Neuron (in vitro differentiated cells): ENCODE results near the gene CIZ1.

Experiments
- H2AFZ ChIP-seq: one replicate; pipeline ENCODE4 v1.6.1; 2013; ENCODE audit warnings: low read depth, mild to moderate bottlenecking, inconsistent platforms, low read length, moderate library complexity
- H3K27me3 ChIP-seq: one replicate; pipeline ENCODE4 v1.6.1; 2013; ENCODE audit warnings: low read length; ENCODE audit not compliant: insufficient read depth
- H3K36me3 ChIP-seq: one replicate; pipeline ENCODE4 v1.6.1; 2013; ENCODE audit warnings: low read length; ENCODE audit not compliant: insufficient read depth
- H3K4me1 ChIP-seq: one replicate; pipeline ENCODE4 v1.6.1; 2013; ENCODE audit warnings: low read length; ENCODE audit not compliant: insufficient read depth
- H3K4me3 ChIP-seq: 2 replicates; pipeline ENCODE4 v1.5.1; 2013; ENCODE audit warnings: mild to moderate bottlenecking, low read length, moderate library complexity
- H3K9me3 ChIP-seq: one replicate; pipeline ENCODE4 v1.6.1; 2013; ENCODE audit warnings: low read length

The CIZ1 gene

DNA sequence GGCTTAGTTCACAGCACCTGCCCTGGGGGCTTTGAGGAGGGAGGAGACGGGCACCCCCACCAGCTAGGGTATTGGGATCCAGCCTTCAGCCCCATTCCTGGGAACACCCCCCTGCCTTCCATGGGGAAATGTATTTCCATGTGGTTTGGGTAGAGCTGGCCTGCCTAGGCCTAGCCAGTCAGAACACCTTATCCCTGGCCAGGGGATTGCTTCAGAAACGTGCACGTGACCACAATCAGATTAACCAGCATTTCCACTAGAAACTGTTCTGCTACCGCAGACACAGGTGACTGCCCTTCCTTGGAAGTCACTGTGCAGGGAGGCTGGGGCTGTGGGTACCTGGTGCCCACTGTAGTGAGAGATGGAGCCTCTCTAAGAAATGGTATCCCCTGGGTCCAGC lies 17.3 kb downstream of the CIZ1 start:
- no peak overlapping the region for H3K4me3 ChIP-seq
- peaks cover 77% of the 10 kb centered on the region for H3K36me3 ChIP-seq
- peaks cover 6% of the 10 kb centered on the region for H3K9me3 ChIP-seq
- H3K4me1 ChIP-seq: no peaks in the 10 kb centered on the region
- no peak overlapping the region for H2AFZ ChIP-seq
- H3K27me3 ChIP-seq: no peaks in the 10 kb centered on the region

DNA sequence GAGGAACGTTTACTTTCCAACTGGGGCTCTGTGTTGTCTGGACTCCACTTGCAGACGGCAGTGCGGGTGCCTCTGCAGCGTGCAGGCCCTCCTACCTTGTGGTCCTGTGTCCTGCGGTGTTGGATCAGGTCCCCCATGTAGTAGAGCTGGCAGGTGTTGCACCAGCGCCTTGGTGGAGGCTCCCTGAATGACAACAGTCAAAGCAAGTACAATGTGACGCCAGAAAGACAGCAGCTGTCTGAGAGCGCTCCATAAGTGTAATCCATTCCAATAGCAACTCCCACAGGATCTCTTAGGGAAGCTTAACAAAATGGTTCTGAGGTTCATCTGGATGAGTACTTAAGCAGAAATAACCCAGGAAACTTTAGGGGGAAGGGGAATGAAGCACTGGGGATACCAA lies 21.4 kb downstream of the CIZ1 start:
- no peaks in the 10 kb centered on the region for H3K27me3 ChIP-seq
- H3K36me3 ChIP-seq: peaks cover 66% of the 10 kb centered on the region

DNA sequence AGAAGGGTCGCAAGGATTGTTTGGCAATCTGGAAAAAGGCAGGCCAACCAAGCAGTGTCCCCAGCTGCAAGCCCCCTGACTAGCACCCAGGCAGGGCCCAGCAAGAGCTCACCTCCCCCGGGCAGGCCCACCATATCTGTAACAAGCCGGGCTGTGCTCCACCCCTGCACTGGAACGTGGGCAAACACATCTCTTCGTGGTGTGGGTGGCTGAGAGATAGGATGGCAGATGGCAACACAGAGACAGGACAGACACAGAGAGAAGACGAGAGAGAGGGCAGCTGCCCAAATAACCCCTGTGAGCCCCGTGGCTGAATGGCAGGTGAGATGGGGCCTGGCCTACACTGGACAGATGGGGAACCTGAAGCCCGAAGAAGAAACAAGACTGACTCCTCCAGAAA lies 21.9 kb downstream of the CIZ1 start:
- H3K4me1 ChIP-seq: no peaks in the 10 kb centered on the region
- no peak overlapping the region for H3K4me3 ChIP-seq
- H3K27me3 ChIP-seq: no peaks in the 10 kb centered on the region
- H2AFZ ChIP-seq: no peak overlapping the region
- peaks cover 65% of the 10 kb centered on the region for H3K36me3 ChIP-seq
- H3K9me3 ChIP-seq: no peaks in the 10 kb centered on the region

More for the DNA sequence above, 21.4 kb downstream of the CIZ1 start:
- Histone ChIP-seq H3K4me3 (no peak overlapping the region), H3K9me3 (no peaks in the 10 kb centered on the region), H2AFZ (no peak overlapping the region), H3K4me1 (no peaks in the 10 kb centered on the region)

DNA sequence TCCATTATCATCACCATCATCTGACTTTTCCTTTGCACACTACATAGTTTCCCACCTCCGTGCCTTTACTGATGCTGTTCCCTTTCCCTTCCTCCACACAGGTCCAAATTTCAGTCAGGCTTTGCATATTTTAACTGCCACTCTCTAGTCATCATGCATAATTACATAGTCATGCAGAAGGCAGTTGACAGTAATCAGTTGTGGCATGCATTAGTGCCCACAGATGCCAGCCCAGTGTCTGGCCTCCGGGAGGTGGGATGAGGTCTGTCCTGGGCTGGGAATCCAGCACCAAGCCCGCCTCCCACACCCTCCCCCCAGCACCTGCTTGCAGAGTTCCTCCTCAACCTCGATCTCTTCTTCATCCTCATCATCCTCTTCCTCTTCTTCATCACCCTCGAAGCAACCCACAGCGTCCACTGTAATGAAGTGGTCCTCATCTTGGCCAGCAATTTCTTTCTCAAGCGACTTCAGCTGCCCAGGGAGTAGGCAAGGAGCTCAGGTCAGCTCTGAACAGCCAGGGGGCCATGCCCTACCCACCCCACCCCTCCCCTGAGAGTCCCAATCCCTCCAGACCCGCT lies 22.6 kb downstream of the CIZ1 start:
- H2AFZ ChIP-seq: no peak overlapping the region
- peaks cover 65% of the 10 kb centered on the region for H3K36me3 ChIP-seq
- H3K4me1 ChIP-seq: no peaks in the 10 kb centered on the region
- no peak overlapping the region for H3K4me3 ChIP-seq
- no peaks in the 10 kb centered on the region for H3K9me3 ChIP-seq
- no peaks in the 10 kb centered on the region for H3K27me3 ChIP-seq

DNA sequence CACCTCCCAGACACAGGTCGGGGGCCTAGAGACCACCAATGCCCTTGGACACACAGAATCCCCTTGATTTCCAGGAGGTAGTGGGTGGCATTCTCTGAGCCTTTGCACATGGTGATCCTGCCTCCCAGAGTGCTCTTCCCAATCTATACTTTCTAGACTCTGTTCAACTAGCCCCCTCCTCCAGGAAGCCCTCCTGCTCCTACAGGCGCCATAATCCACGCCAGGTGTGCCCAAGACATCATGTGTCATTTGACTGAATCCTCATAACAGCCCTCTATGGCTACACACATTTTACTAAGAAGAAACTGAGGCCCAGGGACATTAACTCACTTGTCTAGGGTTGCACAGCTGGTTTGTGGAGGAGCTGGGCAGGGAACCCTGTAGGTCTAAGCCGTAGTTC lies 24.2 kb downstream of the CIZ1 start:
- Histone ChIP-seq H3K4me3 (no peak overlapping the region), H3K36me3 (peaks cover 70% of the 10 kb centered on the region), H2AFZ (no peak overlapping the region), H3K27me3 (no peaks in the 10 kb centered on the region), H3K9me3 (no peaks in the 10 kb centered on the region), H3K4me1 (no peaks in the 10 kb centered on the region)

DNA sequence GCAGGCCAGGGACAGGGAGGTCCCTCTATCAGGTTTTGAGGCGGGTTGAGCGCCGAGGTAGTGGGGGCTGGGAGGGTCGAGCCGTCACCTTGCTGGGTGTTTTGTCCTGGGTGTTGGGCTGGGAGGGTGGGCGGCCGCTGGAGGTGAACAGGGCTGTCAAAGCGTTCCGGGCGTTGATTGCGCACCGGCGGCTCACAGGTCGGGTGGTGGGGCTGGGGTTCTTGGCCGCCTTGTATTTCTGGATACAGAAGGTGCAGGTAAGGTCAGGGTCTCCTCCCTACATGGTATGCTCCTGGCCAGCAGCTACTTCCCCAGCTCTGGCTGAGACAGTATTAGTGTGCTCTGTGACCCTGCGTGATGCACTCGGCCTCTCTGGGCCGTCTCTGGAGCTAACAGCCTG lies 25.2 kb downstream of the CIZ1 start:
- peaks cover 2% of the 10 kb centered on the region for H3K4me1 ChIP-seq
- peaks cover 72% of the 10 kb centered on the region for H3K36me3 ChIP-seq
- no peaks in the 10 kb centered on the region for H3K27me3 ChIP-seq
- no peak overlapping the region for H2AFZ ChIP-seq
- H3K4me3 ChIP-seq: no peak overlapping the region
- no peaks in the 10 kb centered on the region for H3K9me3 ChIP-seq

DNA sequence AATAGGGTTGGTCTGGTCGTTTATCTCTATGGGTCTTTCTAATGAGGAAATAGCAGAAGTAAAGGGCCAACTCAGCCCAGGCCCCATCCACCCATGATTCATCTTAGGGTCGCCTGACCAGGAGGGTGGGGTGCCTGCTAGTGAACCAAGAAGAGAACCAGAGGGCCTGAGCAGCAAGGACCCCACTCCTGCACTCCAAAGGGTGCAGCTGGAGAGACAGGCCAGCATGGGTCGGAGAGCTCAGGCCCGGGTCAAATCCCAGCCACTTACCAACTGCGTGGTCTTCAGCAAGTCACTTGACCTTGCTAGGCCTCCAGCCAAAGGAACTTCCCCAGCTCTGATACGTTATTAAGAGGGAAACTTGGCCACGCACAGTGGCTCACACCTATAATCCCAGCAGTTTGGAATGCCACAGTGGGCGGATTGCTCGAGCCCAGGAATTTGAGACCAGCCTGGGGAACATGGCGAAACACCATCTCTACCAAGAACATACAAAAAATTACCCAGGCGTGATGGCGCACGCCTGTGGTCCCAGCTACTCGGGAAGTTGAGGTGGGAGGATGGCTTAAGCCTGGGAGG lies 27.0 kb downstream of the CIZ1 start:
- H3K9me3 ChIP-seq: no peaks in the 10 kb centered on the region
- H3K36me3 ChIP-seq: peaks cover 60% of the 10 kb centered on the region

DNA sequence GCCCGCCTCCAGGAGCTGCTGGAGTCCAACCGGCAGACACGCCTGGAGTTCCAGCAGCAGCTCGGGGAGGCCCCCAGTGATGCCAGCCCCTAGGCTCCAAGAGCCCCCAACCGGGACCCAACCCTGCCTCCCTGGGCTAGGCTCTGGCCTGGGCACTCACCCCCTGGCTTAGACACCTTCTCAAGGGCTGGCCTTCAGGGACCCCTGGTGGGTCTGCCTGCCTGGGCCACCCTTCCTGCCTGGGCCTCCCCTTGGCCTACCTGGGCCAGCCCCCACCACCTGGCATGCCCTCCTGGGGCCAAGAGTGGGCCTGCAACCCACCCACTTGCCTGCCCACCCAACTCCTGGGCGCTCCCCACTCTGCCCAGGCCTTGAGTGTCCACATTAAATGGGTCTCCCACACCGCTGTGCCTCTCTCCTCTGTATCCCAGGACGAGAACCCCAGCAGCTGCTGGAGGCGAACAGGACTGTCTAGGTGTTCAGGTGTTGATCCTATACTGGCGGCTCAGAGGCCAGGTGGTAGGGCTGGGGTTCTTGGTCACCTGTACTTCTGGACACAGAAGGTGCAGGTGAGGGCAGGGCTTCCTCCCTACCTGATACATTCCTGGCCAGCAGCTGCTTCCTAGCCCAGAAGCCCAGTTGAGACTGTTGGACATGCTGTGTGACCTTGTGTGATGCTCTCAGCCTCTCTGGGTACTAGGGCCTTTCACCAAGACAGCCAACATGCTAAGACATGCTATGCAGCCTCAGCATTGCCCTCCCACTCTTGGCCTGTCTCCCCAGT lies 27.7 kb downstream of the CIZ1 start:
- Histone ChIP-seq H2AFZ (no peak overlapping the region), H3K9me3 (no peaks in the 10 kb centered on the region), H3K36me3 (peaks cover 53% of the 10 kb centered on the region), H3K4me3 (no peak overlapping the region), H3K4me1 (peaks cover 10% of the 10 kb centered on the region), H3K27me3 (no peaks in the 10 kb centered on the region)

More for the DNA sequence above, 27.0 kb downstream of the CIZ1 start:
- H2AFZ ChIP-seq: no peak overlapping the region
- H3K4me3 ChIP-seq: no peak overlapping the region
- H3K27me3 ChIP-seq: no peaks in the 10 kb centered on the region
- H3K4me1 ChIP-seq: peaks cover 10% of the 10 kb centered on the region

DNA sequence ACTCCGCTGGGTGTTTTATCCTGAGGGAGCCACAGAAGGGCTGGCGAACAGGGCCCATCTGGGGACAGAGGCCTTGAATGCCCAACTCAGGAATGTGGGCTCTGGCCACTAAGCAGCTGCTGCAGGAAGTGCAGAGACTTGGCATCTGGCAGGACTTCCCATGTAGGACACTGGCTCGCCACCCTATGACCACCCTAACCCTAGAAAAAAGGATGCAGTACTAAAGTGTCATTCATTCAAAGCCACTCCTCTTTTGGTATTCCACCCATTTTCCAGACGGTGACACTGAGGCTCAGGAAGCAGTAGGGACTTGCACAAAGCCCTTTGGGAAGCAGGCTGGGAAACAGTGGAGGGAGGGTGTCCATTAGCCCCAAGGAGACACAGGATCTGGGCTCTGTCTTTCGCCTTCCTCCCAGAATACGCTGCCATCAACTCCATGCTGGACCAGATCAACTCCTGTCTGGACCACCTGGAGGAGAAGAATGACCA lies 28.3 kb downstream of the CIZ1 start:
- no peak overlapping the region for H2AFZ ChIP-seq
- H3K4me3 ChIP-seq: no peak overlapping the region
- H3K9me3 ChIP-seq: no peaks in the 10 kb centered on the region
- H3K27me3 ChIP-seq: no peaks in the 10 kb centered on the region
- peaks cover 49% of the 10 kb centered on the region for H3K36me3 ChIP-seq
- H3K4me1 ChIP-seq: peaks cover 10% of the 10 kb centered on the region

DNA sequence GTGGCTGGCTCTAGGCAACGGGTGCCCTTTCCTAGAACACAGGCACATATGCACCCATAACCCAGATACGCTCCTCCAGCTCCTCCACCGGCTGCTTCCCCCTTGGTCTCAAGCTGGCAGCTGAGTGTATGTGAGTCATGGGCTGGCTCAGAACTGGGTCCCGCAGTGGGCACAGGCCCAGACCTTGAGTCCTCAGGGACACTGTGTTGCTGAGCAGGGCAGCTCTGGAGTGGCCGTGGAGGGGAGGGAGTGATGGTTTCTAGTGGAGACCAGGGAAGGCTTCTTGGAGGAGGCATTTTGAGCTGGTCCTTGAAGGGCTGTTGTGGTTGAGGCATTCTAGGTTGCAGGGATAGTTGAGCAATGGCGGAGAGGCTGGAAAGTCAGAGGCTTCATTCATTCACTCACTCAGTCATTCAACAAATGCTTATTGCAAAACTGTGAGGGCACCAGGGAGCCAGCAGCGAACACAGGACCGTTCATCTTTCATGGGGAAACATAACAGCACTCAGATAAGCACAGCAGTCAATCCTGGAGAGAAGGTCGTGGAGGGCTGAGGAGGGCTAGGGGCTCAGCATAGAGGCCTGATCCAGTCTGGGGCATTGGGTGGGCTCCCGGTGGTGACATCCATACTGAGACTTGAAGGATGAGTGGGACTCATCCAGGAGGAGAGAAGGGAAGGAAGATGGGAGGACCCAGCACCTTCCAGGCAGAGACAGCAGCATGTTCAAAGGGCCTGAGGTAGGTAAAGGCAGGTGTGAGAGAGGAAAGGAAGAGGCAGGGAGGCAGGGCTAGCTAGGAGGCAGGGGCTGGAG lies 29.0 kb downstream of the CIZ1 start:
- H3K36me3 ChIP-seq: peaks cover 42% of the 10 kb centered on the region
- no peak overlapping the region for H3K4me3 ChIP-seq

DNA sequence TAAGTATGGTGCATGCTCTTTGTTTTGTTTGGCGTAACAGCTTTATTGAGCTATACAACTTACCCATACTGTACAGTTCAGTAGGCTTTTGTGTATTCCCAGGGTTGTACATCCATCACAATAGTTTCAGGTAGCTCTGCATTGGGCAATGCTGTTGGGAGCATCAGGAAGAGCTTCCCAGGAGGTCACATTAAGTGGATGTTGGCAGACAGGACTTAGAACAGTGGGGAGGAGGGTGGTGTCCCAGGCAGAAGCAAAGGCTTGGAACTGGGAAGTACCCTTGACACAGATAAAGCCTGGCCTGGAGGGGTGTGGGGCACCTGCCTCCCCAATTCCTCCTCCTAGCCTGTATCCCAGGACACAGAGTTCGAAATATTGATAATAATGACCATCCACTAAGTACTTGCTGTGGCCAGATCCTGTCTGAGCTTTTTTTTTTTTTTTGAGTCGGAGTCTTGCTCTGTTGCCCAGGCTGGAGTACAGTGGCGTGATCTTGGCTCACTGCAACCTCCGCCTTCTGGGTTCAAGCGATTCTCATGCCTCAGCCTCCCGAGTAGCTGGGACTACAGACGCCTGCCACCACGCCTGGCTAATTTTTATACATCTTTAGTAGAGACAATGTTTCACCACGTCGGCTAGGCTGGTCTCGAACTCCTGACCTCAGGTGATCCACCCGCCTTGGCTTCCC lies 30.0 kb downstream of the CIZ1 start:
- Histone ChIP-seq H3K36me3 (peaks cover 32% of the 10 kb centered on the region), H2AFZ (no peak overlapping the region), H3K4me3 (peak overlapping the region; percentile 82), H3K4me1 (peaks cover 10% of the 10 kb centered on the region), H3K9me3 (no peaks in the 10 kb centered on the region), H3K27me3 (no peaks in the 10 kb centered on the region)

More for the DNA sequence above, 29.0 kb downstream of the CIZ1 start:
- Histone ChIP-seq H3K27me3 (no peaks in the 10 kb centered on the region), H2AFZ (no peak overlapping the region), H3K9me3 (no peaks in the 10 kb centered on the region), H3K4me1 (peaks cover 10% of the 10 kb centered on the region)

DNA sequence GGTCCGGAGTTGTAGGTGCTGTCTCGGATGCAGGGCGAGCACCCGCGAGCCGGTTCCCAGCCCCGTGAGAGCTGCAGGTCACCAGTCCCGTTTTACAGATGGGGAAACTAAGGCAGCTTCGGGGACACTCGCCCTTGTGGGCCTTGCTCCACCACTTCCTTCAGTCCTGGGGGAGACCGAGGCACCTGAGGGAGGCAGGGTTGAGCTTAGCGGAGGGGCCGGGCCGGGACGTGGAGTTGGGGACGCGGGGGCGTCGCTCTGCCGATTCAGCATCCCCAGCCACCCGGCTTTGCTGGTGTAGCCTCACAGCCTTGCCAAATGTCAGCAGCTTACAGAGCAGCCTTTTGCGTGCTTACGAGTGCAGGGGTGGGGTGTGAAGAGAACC lies 30.8 kb downstream of the CIZ1 start:
- peak overlapping the region; percentile 59 for H2AFZ ChIP-seq
- peaks cover 28% of the 10 kb centered on the region for H3K36me3 ChIP-seq
- peaks cover 10% of the 10 kb centered on the region for H3K4me1 ChIP-seq
- H3K9me3 ChIP-seq: no peaks in the 10 kb centered on the region
- peak overlapping the region; percentile 82 for H3K4me3 ChIP-seq
- no peaks in the 10 kb centered on the region for H3K27me3 ChIP-seq
